ENCODE measurements around the gene NBEA. TPM values are rescaled to one million over a fixed set of nuclear protein-coding genes. Genes with fewer than 3 reads are reported as not detected.

NBEA gene
- total RNA-seq, 4 donors from 2014 or later: 4.4 to 6.2 (median 5.5) TPM

DNA sequence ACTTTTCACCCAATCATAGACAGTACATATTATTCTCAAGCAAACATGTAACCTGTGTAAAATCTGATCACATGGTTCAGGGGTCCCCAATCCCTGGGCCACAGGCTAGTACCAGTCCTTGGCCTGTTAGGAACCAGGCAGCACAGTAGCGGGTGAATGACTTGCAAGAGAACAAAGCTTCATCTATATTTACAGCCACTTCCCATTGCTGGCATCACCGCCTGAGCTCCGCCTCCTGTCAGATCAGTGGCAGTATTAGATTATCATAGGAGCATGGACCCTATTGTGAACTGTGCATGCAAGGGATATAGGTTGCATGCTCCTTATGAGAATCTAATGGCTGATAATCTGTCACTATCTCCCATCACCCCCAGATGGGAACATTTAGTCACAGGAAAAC is 401.3 kb downstream of the NBEA start:
- TF ChIP-seq, protein P1, sequence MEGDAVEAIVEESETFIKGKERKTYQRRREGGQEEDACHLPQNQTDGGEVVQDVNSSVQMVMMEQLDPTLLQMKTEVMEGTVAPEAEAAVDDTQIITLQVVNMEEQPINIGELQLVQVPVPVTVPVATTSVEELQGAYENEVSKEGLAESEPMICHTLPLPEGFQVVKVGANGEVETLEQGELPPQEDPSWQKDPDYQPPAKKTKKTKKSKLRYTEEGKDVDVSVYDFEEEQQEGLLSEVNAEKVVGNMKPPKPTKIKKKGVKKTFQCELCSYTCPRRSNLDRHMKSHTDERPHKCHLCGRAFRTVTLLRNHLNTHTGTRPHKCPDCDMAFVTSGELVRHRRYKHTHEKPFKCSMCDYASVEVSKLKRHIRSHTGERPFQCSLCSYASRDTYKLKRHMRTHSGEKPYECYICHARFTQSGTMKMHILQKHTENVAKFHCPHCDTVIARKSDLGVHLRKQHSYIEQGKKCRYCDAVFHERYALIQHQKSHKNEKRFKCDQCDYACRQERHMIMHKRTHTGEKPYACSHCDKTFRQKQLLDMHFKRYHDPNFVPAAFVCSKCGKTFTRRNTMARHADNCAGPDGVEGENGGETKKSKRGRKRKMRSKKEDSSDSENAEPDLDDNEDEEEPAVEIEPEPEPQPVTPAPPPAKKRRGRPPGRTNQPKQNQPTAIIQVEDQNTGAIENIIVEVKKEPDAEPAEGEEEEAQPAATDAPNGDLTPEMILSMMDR (IDR thresholded peaks at IDR 0.05; ENCODE audit: low read depth): no peak

DNA sequence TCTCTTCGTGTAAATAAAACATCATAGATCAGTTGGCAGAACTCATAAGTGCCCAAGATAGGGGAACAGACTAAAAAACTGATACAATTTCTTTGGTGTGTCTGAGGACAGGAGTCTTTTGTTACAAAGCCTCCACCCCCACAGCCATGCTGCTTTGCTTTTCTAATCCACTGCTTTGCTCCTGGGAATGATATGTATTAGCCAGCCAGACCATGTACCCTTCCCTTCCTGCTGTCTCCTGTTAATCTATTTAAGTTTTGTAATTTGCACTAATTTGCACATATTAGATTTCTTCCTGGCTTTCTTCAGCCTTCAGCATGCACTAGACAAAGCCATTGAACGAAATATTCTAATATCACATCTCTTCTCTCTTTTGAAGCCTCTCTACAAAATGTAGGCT is 403.9 kb downstream of the NBEA start:
- TF ChIP-seq, protein P1 (IDR thresholded peaks at IDR 0.05; ENCODE audit: low read depth): no peak

DNA sequence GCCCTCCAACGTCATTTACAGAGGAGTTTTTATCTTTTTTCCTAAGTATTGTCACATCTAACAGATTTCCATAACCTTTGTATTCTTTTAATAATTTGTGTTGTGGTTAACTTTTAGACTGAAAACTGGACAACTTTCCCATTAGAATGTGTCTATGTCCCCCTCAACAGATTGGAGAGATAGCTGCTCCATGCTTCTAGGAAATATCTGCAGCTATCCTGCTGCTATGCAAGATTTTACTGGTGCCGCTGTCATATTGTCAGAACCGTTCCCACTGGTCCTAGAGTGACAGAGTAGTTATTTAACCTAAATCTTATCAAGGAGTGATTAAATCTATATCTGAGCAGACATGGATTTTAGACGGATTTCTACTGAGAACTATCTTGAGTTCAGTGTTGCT is 404.4 kb downstream of the NBEA start:
- TF ChIP-seq, protein P1 (IDR thresholded peaks at IDR 0.05; ENCODE audit: low read depth): no peak

DNA sequence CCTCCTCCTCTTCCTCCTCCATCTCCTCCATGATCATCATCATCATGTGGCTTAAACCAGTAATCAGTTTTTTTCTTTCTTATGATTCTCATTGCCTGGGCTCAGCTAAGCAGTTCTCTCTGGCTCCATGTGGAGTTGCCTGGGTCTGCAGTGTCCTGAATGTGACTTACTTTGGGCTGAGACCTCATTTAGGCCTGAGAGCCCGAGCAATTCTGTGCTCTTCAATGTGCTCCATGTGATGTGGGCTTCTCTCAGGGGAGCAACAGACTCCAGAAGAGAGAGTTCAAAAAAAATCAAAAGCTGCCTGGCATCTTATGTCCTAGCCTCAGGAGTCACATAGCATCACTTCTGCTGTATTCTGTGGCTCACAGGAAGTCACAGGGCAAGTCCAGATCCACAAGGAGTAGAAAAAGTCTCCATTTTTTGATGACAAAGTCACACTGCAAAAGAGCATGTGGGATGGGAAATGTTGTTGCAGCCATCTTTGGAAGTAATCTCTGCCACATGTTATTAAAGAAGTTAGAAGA is 405.7 kb downstream of the NBEA start:
- TF ChIP-seq, protein P1 (IDR thresholded peaks at IDR 0.05; ENCODE audit: low read depth): no peak

- TF ChIP-seq, protein P1 (IDR thresholded peaks at IDR 0.05; ENCODE audit: low read depth): no peak
Measured at GRCh38 chr13:35349052-35349451, 407.0 kb downstream of the NBEA start.

DNA sequence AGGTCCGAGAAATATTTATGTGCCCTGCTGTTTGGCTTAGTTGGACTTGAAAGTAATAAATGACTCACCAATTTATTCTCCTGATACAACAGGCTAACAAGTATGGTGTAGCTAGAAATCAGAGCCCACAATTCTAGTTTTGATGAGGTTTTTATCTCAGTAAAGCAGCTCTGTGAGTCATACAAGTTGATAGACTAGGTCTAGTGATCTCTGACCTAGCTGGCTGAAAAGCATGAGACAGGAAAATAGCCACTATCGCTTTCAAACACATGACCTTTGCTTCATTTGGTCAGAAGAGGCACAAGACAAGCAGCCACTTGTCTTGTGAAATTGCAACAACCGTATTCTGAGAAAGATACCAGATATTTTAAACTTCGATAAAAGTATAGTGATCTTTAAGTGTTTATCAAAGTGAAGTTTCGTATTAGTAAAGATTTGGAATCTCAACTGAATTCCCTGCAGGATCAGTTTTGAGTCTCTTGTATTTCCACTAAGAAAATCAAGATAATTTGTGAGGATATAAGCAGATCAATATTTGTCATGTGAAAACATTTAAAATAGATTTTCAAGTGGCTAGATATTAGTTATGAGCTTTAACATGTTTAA is 407.7 kb downstream of the NBEA start:
- TF ChIP-seq, protein P1 (IDR thresholded peaks at IDR 0.05; ENCODE audit: low read depth): no peak

DNA sequence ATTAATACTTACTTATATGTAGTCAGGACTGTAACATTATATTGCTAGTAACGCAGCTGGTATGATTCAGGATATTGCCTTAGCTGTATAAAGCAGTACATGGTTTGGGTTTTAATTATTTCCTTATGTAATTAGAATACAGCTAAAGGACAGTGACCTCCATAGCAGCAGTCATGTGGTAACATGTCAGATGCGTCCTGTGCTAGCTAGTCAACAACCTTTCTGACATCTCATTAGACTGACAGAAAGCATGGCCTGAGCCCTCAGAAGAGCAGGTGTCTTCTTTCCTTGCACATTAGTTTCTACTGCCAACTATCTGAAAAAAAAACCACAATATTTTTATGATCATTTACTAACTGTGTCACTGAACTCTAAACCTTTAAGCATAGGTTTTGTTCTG is 412.2 kb downstream of the NBEA start:
- TF ChIP-seq, protein P1 (IDR thresholded peaks at IDR 0.05; ENCODE audit: low read depth): no peak
